CD14-positive monocyte (primary cell): Measurements from ENCODE around the gene RMND5B. TPM values are rescaled to one million over a fixed set of nuclear protein-coding genes. Genes with fewer than 3 reads are reported as not detected.

ENCODE experiments used
- DNase-seq, 3 donors: peaks; one replicate each; pipeline ENCODE4 v3.0.0-alpha.2; 2011 to 2022
- H2AFZ ChIP-seq: 2 replicates; pipeline ENCODE4 v1.6.0; 2012; ENCODE audit warnings: mild to moderate bottlenecking, low read depth, low read length, inconsistent platforms; ENCODE audit not compliant: insufficient read depth, poor library complexity, severe bottlenecking
- H3K27ac ChIP-seq, 2 donors: 1 replicate in 1 of 2; 2 replicates in 1 of 2; pipeline ENCODE4 v1.5.1; 2012 to 2013; ENCODE audit warnings: low read length in 2 of 2, control low read depth in 1 of 2, inconsistent platforms in 1 of 2, low read depth in 1 of 2, mild to moderate bottlenecking in 1 of 2
- H3K27me3 ChIP-seq, 2 donors: one replicate each; pipeline versions ENCODE4 v1.6.0 to v1.6.1; 2011 to 2013; ENCODE audit warnings: low read length in 2 of 2; ENCODE audit not compliant: control insufficient read depth in 2 of 2, insufficient read depth in 2 of 2
- H3K36me3 ChIP-seq, 2 donors: replicated peaks in 1 of 2; 1 replicate in 1 of 2; 2 replicates in 1 of 2; pipeline versions ENCODE4 v1.5.1 to v1.6.1; 2012 to 2013; ENCODE audit warnings: low read length in 2 of 2, control low read depth in 1 of 2, inconsistent platforms in 1 of 2, mild to moderate bottlenecking in 1 of 2; ENCODE audit not compliant: insufficient read depth in 2 of 2, control insufficient read depth in 1 of 2
- H3K4me1 ChIP-seq, 2 donors: 1 replicate in 1 of 2; 2 replicates in 1 of 2; pipeline versions ENCODE4 v1.5.1 to v1.6.1; 2012 to 2013; ENCODE audit warnings: low read length in 2 of 2, control low read depth in 1 of 2, inconsistent platforms in 1 of 2, mild to moderate bottlenecking in 1 of 2, moderate library complexity in 1 of 2; ENCODE audit not compliant: insufficient read depth in 2 of 2, control insufficient read depth in 1 of 2
- H3K4me2 ChIP-seq: replicated peaks from 2 replicates; pipeline ENCODE3; 2012; ENCODE audit warnings: low read length, moderate library complexity, mild to moderate bottlenecking; ENCODE audit not compliant: poor library complexity, severe bottlenecking; ENCODE audit errors: extremely low read depth
- H3K4me3 ChIP-seq, 3 experiments: fragments of 200-600 bp in 1 of 3; sonication (generic) in 1 of 3; replicated peaks in 1 of 3; 1 replicate in 2 of 3; 2 replicates in 1 of 3; pipeline ENCODE4 v1.5.1; 2011 to 2013; ENCODE audit warnings: low read length in 3 of 3, mild to moderate bottlenecking in 3 of 3, control low read depth in 2 of 3, low read depth in 2 of 3, inconsistent platforms in 1 of 3, moderate library complexity in 1 of 3
- H3K79me2 ChIP-seq: 2 replicates; pipeline ENCODE4 v1.6.0; 2012; ENCODE audit warnings: mild to moderate bottlenecking, control low read depth, inconsistent platforms, low read length, moderate library complexity; ENCODE audit not compliant: insufficient read depth
- H3K9ac ChIP-seq: 2 replicates; pipeline ENCODE4 v1.6.0; 2017; ENCODE audit warnings: low read length, mild to moderate bottlenecking; ENCODE audit not compliant: insufficient read depth, poor library complexity, severe bottlenecking
- H3K9me3 ChIP-seq, 2 donors: replicated peaks in 1 of 2; 1 replicate in 1 of 2; 2 replicates in 1 of 2; pipeline versions ENCODE4 v1.5.1 to v1.6.1; 2012 to 2013; ENCODE audit warnings: low read length in 2 of 2, control low read depth in 1 of 2; ENCODE audit not compliant: control insufficient read depth in 1 of 2, insufficient read depth in 1 of 2
- H4K20me1 ChIP-seq: 2 replicates; pipeline ENCODE4 v1.6.0; 2012; ENCODE audit warnings: mild to moderate bottlenecking, low read length, control low read depth, moderate library complexity; ENCODE audit not compliant: insufficient read depth
- H3K27ac Mint-ChIP-seq, 7 donors: one replicate each; pipeline ENCODE4 v1.8.0; 2020; ENCODE audit warnings: mild to moderate bottlenecking in 7 of 7, mixed read lengths in 7 of 7, moderate library complexity in 6 of 7, inconsistent platforms in 2 of 7
- H3K27me3 Mint-ChIP-seq, 3 donors: one replicate each; pipeline ENCODE4 v1.8.0; 2021 to 2022; ENCODE audit warnings: low read depth in 3 of 3, mild to moderate bottlenecking in 3 of 3, mixed read lengths in 3 of 3, moderate library complexity in 3 of 3, inconsistent platforms in 1 of 3
- H3K36me3 Mint-ChIP-seq, 2 donors: one replicate each; pipeline ENCODE4 v1.8.0; 2020; ENCODE audit warnings: mixed read lengths in 2 of 2, inconsistent platforms in 1 of 2, mild to moderate bottlenecking in 1 of 2
- H3K4me1 Mint-ChIP-seq: one replicate; pipeline ENCODE4 v1.8.0; 2020; ENCODE audit warnings: mild to moderate bottlenecking, mixed read lengths
- H3K4me3 Mint-ChIP-seq, 2 donors: one replicate each; pipeline ENCODE4 v1.8.0; 2020; ENCODE audit warnings: mild to moderate bottlenecking in 2 of 2, mixed read lengths in 2 of 2, moderate library complexity in 1 of 2
- H3K9me3 Mint-ChIP-seq, 7 donors: one replicate each; pipeline ENCODE4 v1.8.0; 2020 to 2022; ENCODE audit warnings: mixed read lengths in 7 of 7, mild to moderate bottlenecking in 6 of 7, moderate library complexity in 6 of 7, inconsistent platforms in 2 of 7
- CTCF ChIP-seq: fragments of 200-600 bp; IDR thresholded peaks from one replicate; pipeline ENCODE4 v1.8.0; 2022; ENCODE audit warnings: antibody characterized with exemption, mild to moderate bottlenecking
- WGBS: methylation state at CpG from one replicate; pipeline ENCODE4 v1.1.5; 2013; ENCODE audit warnings: missing lambda C conversion rate; ENCODE audit not compliant: insufficient coverage; 5-methylcytosine and 5-hydroxymethylcytosine counted together
- intact Hi-C, 2 donors: fragments of 100-400 bp; cut with micrococcal nuclease; formaldehyde crosslinking; loops; one replicate each; pipeline versions ENCODE4 v1.15.0 to v1.15.1; 2023
- polyA plus RNA-seq, 3 donors: library from polyadenylated mRNA; depleted of rRNA in 1 of 3; unstranded in 2 of 3; stranded (reverse) in 1 of 3; fragments of 300-500 nt in 2 of 3; fragments of >200 nt in 1 of 3; fragmentation: Illumina TruSeq in 2 of 3; gene quantifications; 1 replicate in 2 of 3; 2 replicates in 1 of 3; pipeline ENCODE4 v1.2.3, GENCODE V29; 2012 to 2021

The RMND5B gene
- polyA plus RNA-seq, 3 donors: 20.9 to 27.4 (median 23.9) TPM

GRCh38 chr5:178123966-178124925, 6.6 kb upstream of the RMND5B start:
- H4K20me1 ChIP-seq: no peaks in the 10 kb centered on the region
- Mint-ChIP-seq H3K27me3 (peaks cover 14 to 36% (median 18%) of the 10 kb centered on the region in 3 donors), H3K27ac (peak overlapping the region in 2 of 7 donors; percentile 8 to 33), H3K9me3 (peaks cover 0 to 2% (median 0%) of the 10 kb centered on the region in 7 donors), H3K36me3 (no peaks in the 10 kb centered on the region), H3K4me1 (peaks cover 8% of the 10 kb centered on the region), H3K4me3 (no peak overlapping the region)
- H3K36me3 ChIP-seq: no peaks in the 10 kb centered on the region
- no peak for DNase-seq
- H2AFZ ChIP-seq: no peak overlapping the region
- H3K79me2 ChIP-seq: no peaks in the 10 kb centered on the region
- no peak overlapping the region for H3K4me3 ChIP-seq
- no peak overlapping the region for H3K9ac ChIP-seq
- H3K4me2 ChIP-seq: no peak overlapping the region
- H3K4me1 ChIP-seq: no peaks in the 10 kb centered on the region
- H3K27me3 ChIP-seq: peaks cover 0 to 16% of the 10 kb centered on the region in 2 donors
- no peak for TF ChIP-seq CTCF
- no peaks in the 10 kb centered on the region for H3K9me3 ChIP-seq
- no peak overlapping the region for H3K27ac ChIP-seq
- WGBS: 95% methylated on average over 15 of the region's 18 CpGs
- intact Hi-C loops: no loop called here

DNA sequence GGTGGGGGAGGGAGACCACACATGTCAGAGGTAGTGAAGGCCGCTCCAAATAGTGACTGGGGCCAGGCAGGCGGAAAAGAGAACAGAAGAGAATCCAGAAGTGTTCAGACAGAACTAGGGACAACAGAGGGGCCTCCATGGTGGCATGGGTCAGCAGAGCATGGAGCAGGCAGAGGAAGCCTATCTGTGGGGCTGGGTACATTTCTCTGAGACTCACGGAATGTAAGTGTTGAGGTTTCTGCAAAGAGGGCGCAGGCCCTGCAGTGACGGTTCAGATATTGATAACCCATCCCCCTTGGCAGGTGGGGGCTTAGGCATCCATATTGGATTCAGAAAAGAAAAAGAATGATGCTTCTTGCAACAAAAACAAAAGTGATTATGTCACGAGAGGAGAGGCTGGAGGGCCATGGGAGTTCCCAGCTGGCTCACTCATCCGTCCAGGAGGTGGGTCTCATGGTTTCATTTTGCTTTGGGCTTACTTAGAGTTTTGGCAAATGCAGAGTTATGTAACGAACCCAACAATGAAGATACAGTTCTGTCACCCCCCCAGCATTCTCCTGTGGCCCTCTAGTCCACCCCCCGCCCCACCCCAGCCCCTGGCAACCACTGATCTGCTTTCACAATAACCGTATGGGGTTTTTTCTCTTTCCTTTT, 5.4 kb upstream of the RMND5B start:
- DNase-seq: peak in 1 of 3 donors; percentile 27
- H3K4me2 ChIP-seq: no peak overlapping the region
- no peak overlapping the region for H3K27ac Mint-ChIP-seq
- peaks cover 18 to 47% (median 25%) of the 10 kb centered on the region in 3 donors for H3K27me3 Mint-ChIP-seq
- TF ChIP-seq CTCF: no peak
- WGBS: 72% methylated on average over 6 of the region's 10 CpGs
- H3K9ac ChIP-seq: no peak overlapping the region
- peaks cover 6% of the 10 kb centered on the region in 2 donors for H3K4me1 ChIP-seq
- H3K9me3 ChIP-seq: no peaks in the 10 kb centered on the region
- peaks cover 0 to 4% (median 0%) of the 10 kb centered on the region in 7 donors for H3K9me3 Mint-ChIP-seq
- H2AFZ ChIP-seq: no peak overlapping the region
- no peaks in the 10 kb centered on the region for H3K36me3 ChIP-seq
- no peaks in the 10 kb centered on the region for H3K36me3 Mint-ChIP-seq
- H3K4me3 Mint-ChIP-seq: no peak overlapping the region
- H3K27ac ChIP-seq: no peak overlapping the region
- H3K79me2 ChIP-seq: no peaks in the 10 kb centered on the region
- H3K4me1 Mint-ChIP-seq: peaks cover 14% of the 10 kb centered on the region
- H4K20me1 ChIP-seq: no peaks in the 10 kb centered on the region
- peaks cover 0 to 20% of the 10 kb centered on the region in 2 donors for H3K27me3 ChIP-seq
- intact Hi-C loops: no loop called here
- no peak overlapping the region for H3K4me3 ChIP-seq
